ENCODE data around the gene CIAO3.

GRCh38 chr16:681746-682427 lies 58.9 kb downstream of the CIAO3 start:
- TF ChIP-seq CTCF (IDR thresholded peaks at IDR 0.05) (no peak), POLR2AphosphoS5 (IDR thresholded peaks at IDR 0.05) (no peak), EP300 (IDR thresholded peaks at IDR 0.05) (no peak)

All from esophagus muscularis mucosa (tissue), 4 donors.